K562 (cell line): Measurements from ENCODE around the gene SLX9. TPM values are rescaled to one million over a fixed set of nuclear protein-coding genes. Genes with fewer than 3 reads are reported as not detected.

Experiments used
- ATAC-seq: fragments of 200-7000 bp; cut with Tn5 transposase; 3 replicates; pipeline ENCODE4 v1.9.1; 2020; ENCODE audit warnings: moderate library complexity
- BruUV-seq: library from RNA; stranded (reverse); fragments of 400-500 nt; replicated peaks from 2 replicates; lab custom pipeline; 2021; lab: Mats Ljungman, UMichigan
- CTCF ChIA-PET: fragments of 300-600 bp; formaldehyde crosslinking; extraction: SDS; loops from one replicate; lab custom pipeline; 2021; ENCODE audit warnings: low intra/inter-chr PET ratio; lab: Yijun Ruan, JAX
- POLR2A ChIA-PET: fragments of 300-600, 350-650 bp; sonication (Branson Sonifier 250); formaldehyde crosslinking; extraction: SDS; loops from one replicate; lab custom pipeline; 2021; ENCODE audit warnings: antibody characterized with exemption, inconsistent platforms; lab: Yijun Ruan, JAX
- DNase-seq, 4 experiments: peaks; one replicate each; pipeline versions ENCODE4 v3.0.0 to v3.0.0-alpha.2; 2011 to 2018; ENCODE audit warnings: low spot score in 3 of 4, mixed read lengths in 3 of 4; ENCODE audit errors: extremely low read depth in 1 of 4
- FAIRE-seq: peaks from 2 replicates; lab custom pipeline; 2011; peaks lifted over from hg19 to GRCh38; lab: Jason Lieb, UNC
- H2AFZ ChIP-seq: 2 replicates; pipeline ENCODE4 v1.6.0; 2011; ENCODE audit warnings: low read depth, low read length, control low read depth, inconsistent platforms
- H3K27ac ChIP-seq: fragments of 200-600 bp; 3 replicates; pipeline ENCODE4 v1.8.0; 2011; ENCODE audit warnings: low read depth, mild to moderate bottlenecking, control low read depth, inconsistent platforms, low read length, moderate library complexity, mixed read lengths; ENCODE audit errors: extremely low read depth
- H3K27me3 ChIP-seq, 2 experiments: fragments of 300-600 bp in 1 of 2; 2 replicates in 1 of 2; 3 replicates in 1 of 2; pipeline versions ENCODE4 v1.6.0 to v1.8.0; 2011; ENCODE audit warnings: inconsistent platforms in 2 of 2, low read length in 2 of 2, mild to moderate bottlenecking in 1 of 2, mixed read lengths in 1 of 2, moderate library complexity in 1 of 2; ENCODE audit not compliant: control insufficient read depth in 2 of 2, insufficient read depth in 2 of 2
- H3K36me3 ChIP-seq: fragments of 300-600 bp; 3 replicates; pipeline ENCODE4 v1.8.0; 2011; ENCODE audit warnings: mild to moderate bottlenecking, low read length, inconsistent platforms; ENCODE audit not compliant: control insufficient read depth, insufficient read depth
- H3K4me1 ChIP-seq, 2 experiments: fragments of 200-600 bp in 1 of 2; replicated peaks in 1 of 2; 2 replicates in 1 of 2; 3 replicates in 1 of 2; pipeline versions ENCODE4 v1.5.1 to v1.8.0; 2011; ENCODE audit warnings: inconsistent platforms in 2 of 2, low read length in 2 of 2, mild to moderate bottlenecking in 1 of 2, mixed read lengths in 1 of 2, moderate library complexity in 1 of 2; ENCODE audit not compliant: control insufficient read depth in 2 of 2, insufficient read depth in 2 of 2
- H3K4me2 ChIP-seq: 2 replicates; pipeline ENCODE4 v1.6.1; 2011; ENCODE audit warnings: low read length, control low read depth, inconsistent platforms, mixed read lengths; ENCODE audit not compliant: insufficient read depth
- H3K4me3 ChIP-seq: fragments of 200-600 bp; sonication (generic), shearing (Covaris generic); 2 replicates; pipeline ENCODE4 v1.5.1; 2016; ENCODE audit warnings: control low read depth, inconsistent platforms
- H3K79me2 ChIP-seq: fragments of 200-600 bp; 3 replicates; pipeline ENCODE4 v1.8.0; 2011; ENCODE audit warnings: low read length, inconsistent platforms; ENCODE audit not compliant: control insufficient read depth, insufficient read depth
- H3K9ac ChIP-seq, 2 experiments: 2 replicates each; pipeline versions ENCODE4 v1.6.0 to v1.6.1; 2011; ENCODE audit warnings: low read depth in 2 of 2, low read length in 2 of 2, control low read depth in 1 of 2, inconsistent platforms in 1 of 2, mild to moderate bottlenecking in 1 of 2, mixed read lengths in 1 of 2; ENCODE audit not compliant: insufficient read depth in 1 of 2
- H3K9me1 ChIP-seq: one replicate; pipeline ENCODE4 v1.6.0; 2011; ENCODE audit warnings: inconsistent platforms, mild to moderate bottlenecking, low read length, moderate library complexity; ENCODE audit not compliant: control insufficient read depth, insufficient read depth
- H3K9me3 ChIP-seq: replicated peaks from 2 replicates; pipeline ENCODE4 v1.5.1; 2011; ENCODE audit warnings: low read depth, low read length, inconsistent platforms; ENCODE audit not compliant: control insufficient read depth, insufficient read depth
- H4K20me1 ChIP-seq: replicated peaks from 2 replicates; pipeline ENCODE4 v1.6.1; 2011; ENCODE audit warnings: low read length, inconsistent platforms, mixed read lengths; ENCODE audit not compliant: control insufficient read depth, insufficient read depth
- POLR2H ChIP-seq: IDR thresholded peaks from 2 replicates; pipeline ENCODE4 v1.6.1; 2016; ENCODE audit warnings: missing genetic modification characterization, low read depth, mild to moderate bottlenecking, control low read depth, missing compliant biosample characterization, moderate library complexity
- WGBS: fragments of 100-300 bp; shearing (Covaris generic); methylation state at CpG from one replicate; pipeline ENCODE4 v1.1.6; 2016; ENCODE audit warnings: low coverage, mixed read lengths; ENCODE audit not compliant: insufficient coverage; ENCODE audit errors: missing lambda C conversion rate; 5-methylcytosine and 5-hydroxymethylcytosine counted together
- in situ Hi-C: fragments of 300-500 bp; cut with MboI; formaldehyde crosslinking; loops from 4 replicates; pipeline ENCODE4 v1.15.0; 2018; ENCODE audit warnings: inconsistent platforms, mixed read lengths
- intact Hi-C: fragments of 100-400 bp; cut with micrococcal nuclease; formaldehyde crosslinking; loops from 2 replicates; pipeline ENCODE4 v1.14.2; 2022
- polyA plus RNA-seq, 8 experiments: library from polyadenylated mRNA; depleted of rRNA in 4 of 8; stranded (reverse) in 5 of 8; unstranded in 3 of 8; fragments of >200 nt; fragmentation: Nextera tagmentation in 2 of 8; fragmentation: Illumina TruSeq in 1 of 8; extraction: Ambion mirVana in 2 of 8; extraction: Trizol in 1 of 8; gene quantifications; 2 replicates each; pipeline versions ENCODE4 v1.2.1 to v1.2.3, GENCODE V29; 2011 to 2014; ENCODE audit warnings: inconsistent platforms in 1 of 8, missing spikeins in 1 of 8
- total RNA-seq, 7 experiments: library from RNA; depleted of rRNA in 6 of 7; stranded (reverse); fragments of >200 nt in 6 of 7; fragmentation: Illumina TruSeq in 2 of 7; extraction: Trizol in 2 of 7; gene quantifications; 2 replicates each; pipeline versions ENCODE4 v1.2.1 to v1.2.3, GENCODE V29; 2011 to 2021; ENCODE audit warnings: low replicate concordance in 1 of 7
- TF ChIP-seq, protein P1 (sequence below): IDR thresholded peaks from 2 replicates; pipeline ENCODE4 v1.6.1; 2016; ENCODE audit warnings: missing genetic modification characterization, missing compliant biosample characterization

The SLX9 gene
- total and polyA plus RNA-seq, 9 of the 15 experiments (the other 6 are each of a cell fraction or from before 2014, with no cell fraction given) = 1.2 to 75.5 (median 16.5) TPM

DNA sequence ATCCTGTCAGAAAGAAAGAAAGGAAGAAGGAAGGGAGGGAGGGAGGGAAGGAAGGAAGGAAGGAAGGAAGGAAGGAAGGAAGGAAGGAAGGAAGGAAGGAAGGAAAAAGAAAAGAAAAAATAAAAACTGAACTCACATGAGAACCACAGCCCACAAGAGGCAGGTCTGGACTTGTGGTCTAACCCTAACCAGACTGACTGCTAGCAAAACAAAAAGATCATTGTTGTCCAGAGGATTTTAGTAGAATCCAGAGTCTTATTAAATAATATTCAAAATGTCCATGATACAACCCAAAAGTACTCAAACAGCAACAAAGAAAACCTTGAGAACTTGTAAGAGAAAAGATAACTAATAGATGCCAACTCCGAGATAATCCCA is 14.5 kb upstream of the SLX9 start:
- FAIRE-seq (no peak), DNase-seq (no peak), ATAC-seq (no peak)
- no peak overlapping the region for H3K9ac ChIP-seq
- no peak overlapping the region for H3K27ac ChIP-seq
- BruUV-seq = no TSS peak
- ChIA-PET POLR2A (interaction anchor here (0.7 kb wide), 1 partner anchor 9 kb away, joined by 3 read pairs; no protein-coding TSS in a partner anchor), CTCF (no interaction called here)
- H4K20me1 ChIP-seq = no peaks in the 10 kb centered on the region
- intact Hi-C loops (loop anchor here (10.0 kb wide), 1 partner anchor 411 kb away; no protein-coding TSS in a partner anchor), in situ Hi-C loops (no loop called here)
- no peak overlapping the region for H2AFZ ChIP-seq
- no peaks in the 10 kb centered on the region for H3K79me2 ChIP-seq
- no peaks in the 10 kb centered on the region for H3K36me3 ChIP-seq
- TF ChIP-seq, protein P1, sequence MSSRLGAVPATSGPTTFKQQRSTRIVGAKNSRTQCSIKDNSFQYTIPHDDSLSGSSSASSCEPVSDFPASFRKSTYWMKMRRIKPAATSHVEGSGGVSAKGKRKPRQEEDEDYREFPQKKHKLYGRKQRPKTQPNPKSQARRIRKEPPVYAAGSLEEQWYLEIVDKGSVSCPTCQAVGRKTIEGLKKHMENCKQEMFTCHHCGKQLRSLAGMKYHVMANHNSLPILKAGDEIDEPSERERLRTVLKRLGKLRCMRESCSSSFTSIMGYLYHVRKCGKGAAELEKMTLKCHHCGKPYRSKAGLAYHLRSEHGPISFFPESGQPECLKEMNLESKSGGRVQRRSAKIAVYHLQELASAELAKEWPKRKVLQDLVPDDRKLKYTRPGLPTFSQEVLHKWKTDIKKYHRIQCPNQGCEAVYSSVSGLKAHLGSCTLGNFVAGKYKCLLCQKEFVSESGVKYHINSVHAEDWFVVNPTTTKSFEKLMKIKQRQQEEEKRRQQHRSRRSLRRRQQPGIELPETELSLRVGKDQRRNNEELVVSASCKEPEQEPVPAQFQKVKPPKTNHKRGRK (tag) = peak; percentile 62
- TF ChIP-seq POLR2H (tag) = no peak
- H3K4me3 ChIP-seq = no peak overlapping the region
- no peaks in the 10 kb centered on the region for H3K9me3 ChIP-seq
- peaks cover 8 to 21% of the 10 kb centered on the region in 2 experiments; a peak in 4 of 5 replicates for H3K4me1 ChIP-seq
- peaks cover 3% of the 10 kb centered on the region for H3K9me1 ChIP-seq
- H3K4me2 ChIP-seq = no peak overlapping the region
- H3K27me3 ChIP-seq = peaks cover 36 to 56% of the 10 kb centered on the region in 2 experiments
- 40% methylated on average over 1 of the region's 1 CpG for WGBS
